ENCODE results near the gene EVPL. TPM values are rescaled to one million over a fixed set of nuclear protein-coding genes. Genes with fewer than 3 reads are reported as not detected.
A peak's percentile ranks its signal among the peaks of the same experiment; 100 is the strongest.

EVPL gene
- polyA plus RNA-seq, 4 donors: 10.7 to 66.4 (median 41.9) TPM

DNA sequence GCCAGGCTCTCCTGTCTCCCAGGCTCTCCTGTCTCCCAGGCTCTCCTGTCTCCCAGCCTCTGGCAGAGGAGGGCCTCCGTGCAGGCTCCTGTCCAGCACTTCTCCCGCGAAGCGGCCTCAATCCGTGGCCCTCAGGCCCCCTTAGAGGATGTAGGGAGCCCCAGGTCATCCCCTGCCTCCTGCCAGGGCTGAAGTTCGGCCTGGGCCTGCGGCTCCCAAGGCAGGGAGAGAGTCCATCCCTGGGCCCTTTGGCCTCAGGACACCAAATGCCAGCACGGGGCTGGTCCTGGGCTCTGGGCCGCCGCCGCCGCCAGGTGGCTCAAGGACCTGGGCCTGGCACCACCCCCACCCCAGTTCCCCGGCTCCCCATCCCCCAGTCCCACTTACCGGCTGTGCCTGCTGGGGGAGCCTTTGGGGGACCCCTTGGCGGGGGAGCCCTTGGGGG lies 370 bp downstream of the EVPL start:
- Histone ChIP-seq H3K27me3 (ENCODE audit: control insufficient read depth in 3 of 3, insufficient read depth in 3 of 3, low read length in 3 of 3) (no peaks in the 10 kb centered on the region), H3K9me3 (ENCODE audit: control insufficient read depth in 2 of 2, insufficient read depth in 1 of 2, low read depth in 1 of 2, low read length in 1 of 2) (no peaks in the 10 kb centered on the region), H3K4me3 (ENCODE audit: low read depth in 1 of 3, low read length in 3 of 3) (peak overlapping the region in 2 of 3 donors; percentile 33 to 69), H3K36me3 (ENCODE audit: control insufficient read depth in 3 of 3, insufficient read depth in 2 of 3, low read depth in 1 of 3, low read length in 3 of 3) (peaks cover 0 to 40% (median 0%) of the 10 kb centered on the region in 3 donors), H3K4me1 (ENCODE audit: control insufficient read depth in 3 of 3, insufficient read depth in 2 of 3, low read depth in 1 of 3, low read length in 2 of 3) (peaks cover 0 to 40% (median 0%) of the 10 kb centered on the region in 3 donors), H3K27ac (ENCODE audit: low read depth in 1 of 3, low read length in 2 of 3) (peak overlapping the region; percentile 34 to 92 (median 84))
- WGBS, 3 donors: 20 to 59% (median 33%) methylated on average over 10 to 15 of the region's 15 CpGs
- no peak for FAIRE-seq
- peak; percentile 58 to 69 for DNase-seq

DNA sequence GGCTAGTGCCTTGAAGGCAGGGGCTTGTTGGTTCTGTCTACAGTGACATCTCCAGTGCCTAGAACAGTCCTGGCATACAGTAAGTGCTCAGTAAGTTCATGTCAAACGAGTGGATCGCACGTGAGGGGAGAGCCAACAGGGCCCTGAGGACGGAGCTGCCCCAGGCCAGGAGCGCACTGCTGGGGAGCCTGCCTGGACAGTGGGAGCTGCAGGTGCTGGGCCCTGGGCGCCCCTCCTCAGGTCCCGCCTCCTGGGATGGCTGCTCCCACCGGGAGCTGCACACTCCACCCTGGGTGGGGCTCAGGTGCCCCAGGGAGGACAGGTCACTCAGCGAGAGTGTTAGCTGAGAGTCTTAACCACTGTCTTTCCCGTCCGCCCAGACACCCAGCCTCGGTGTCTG lies 1.8 kb downstream of the EVPL start:
- WGBS, 3 donors: 70 to 84% (median 78%) methylated on average over 8 to 12 of the region's 12 CpGs
- Histone ChIP-seq H3K27ac (ENCODE audit: low read depth in 1 of 3, low read length in 2 of 3) (no peak overlapping the region), H3K4me3 (ENCODE audit: low read depth in 1 of 3, low read length in 3 of 3) (peak overlapping the region in 1 of 3 donors; percentile 69), H3K36me3 (ENCODE audit: control insufficient read depth in 3 of 3, insufficient read depth in 2 of 3, low read depth in 1 of 3, low read length in 3 of 3) (peaks cover 0 to 49% (median 0%) of the 10 kb centered on the region in 3 donors), H3K9me3 (ENCODE audit: control insufficient read depth in 2 of 2, insufficient read depth in 1 of 2, low read depth in 1 of 2, low read length in 1 of 2) (no peaks in the 10 kb centered on the region), H3K4me1 (ENCODE audit: control insufficient read depth in 3 of 3, insufficient read depth in 2 of 3, low read depth in 1 of 3, low read length in 2 of 3) (peaks cover 0 to 36% (median 0%) of the 10 kb centered on the region in 3 donors), H3K27me3 (ENCODE audit: control insufficient read depth in 3 of 3, insufficient read depth in 3 of 3, low read length in 3 of 3) (no peaks in the 10 kb centered on the region)
- DNase-seq (no peak), FAIRE-seq (no peak)

DNA sequence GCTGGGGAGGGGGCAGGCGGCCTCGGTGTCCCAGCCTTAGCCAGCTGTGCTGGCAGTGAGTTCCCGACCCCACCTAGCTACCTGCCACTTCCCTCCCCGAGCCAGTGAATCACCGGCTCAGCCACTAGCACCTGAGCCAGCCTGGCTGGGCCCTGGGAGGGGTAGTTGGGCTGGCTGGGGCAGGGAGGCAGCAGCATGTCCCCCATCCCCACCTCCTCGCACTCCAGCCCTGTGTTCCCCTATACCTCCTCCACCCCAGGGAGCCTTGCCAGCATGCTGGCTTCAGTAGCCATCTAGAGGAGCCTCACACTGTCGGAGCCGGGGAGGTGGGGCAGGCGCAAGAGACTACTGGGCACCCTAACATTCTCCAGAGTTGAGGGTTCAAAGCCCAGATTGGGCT lies 2.8 kb downstream of the EVPL start:
- no peak overlapping the region for H3K27ac ChIP-seq (ENCODE audit: low read depth in 1 of 3, low read length in 2 of 3)
- FAIRE-seq: no peak
- H3K4me3 ChIP-seq (ENCODE audit: low read depth in 1 of 3, low read length in 3 of 3): no peak overlapping the region
- H3K36me3 ChIP-seq (ENCODE audit: control insufficient read depth in 3 of 3, insufficient read depth in 2 of 3, low read depth in 1 of 3, low read length in 3 of 3): peaks cover 0 to 54% (median 0%) of the 10 kb centered on the region in 3 donors
- no peaks in the 10 kb centered on the region for H3K9me3 ChIP-seq (ENCODE audit: control insufficient read depth in 2 of 2, insufficient read depth in 1 of 2, low read depth in 1 of 2, low read length in 1 of 2)
- peaks cover 0 to 29% (median 0%) of the 10 kb centered on the region in 3 donors for H3K4me1 ChIP-seq (ENCODE audit: control insufficient read depth in 3 of 3, insufficient read depth in 2 of 3, low read depth in 1 of 3, low read length in 2 of 3)
- DNase-seq: no peak
- 65 to 79% (median 74%) methylated on average over 6 to 9 of the region's 9 CpGs for WGBS, 3 donors
- no peaks in the 10 kb centered on the region for H3K27me3 ChIP-seq (ENCODE audit: control insufficient read depth in 3 of 3, insufficient read depth in 3 of 3, low read length in 3 of 3)

GRCh38 chr17:76023900-76024237 lies 3.2 kb downstream of the EVPL start:
- FAIRE-seq: no peak
- peaks cover 0 to 27% (median 0%) of the 10 kb centered on the region in 3 donors for H3K4me1 ChIP-seq (ENCODE audit: control insufficient read depth in 3 of 3, insufficient read depth in 2 of 3, low read depth in 1 of 3, low read length in 2 of 3)
- no peak overlapping the region for H3K4me3 ChIP-seq (ENCODE audit: low read depth in 1 of 3, low read length in 3 of 3)
- 76 to 86% (median 82%) methylated on average over 5 to 9 of the region's 9 CpGs for WGBS, 3 donors
- peaks cover 0 to 59% (median 0%) of the 10 kb centered on the region in 3 donors for H3K36me3 ChIP-seq (ENCODE audit: control insufficient read depth in 3 of 3, insufficient read depth in 2 of 3, low read depth in 1 of 3, low read length in 3 of 3)
- no peaks in the 10 kb centered on the region for H3K27me3 ChIP-seq (ENCODE audit: control insufficient read depth in 3 of 3, insufficient read depth in 3 of 3, low read length in 3 of 3)
- H3K27ac ChIP-seq (ENCODE audit: low read depth in 1 of 3, low read length in 2 of 3): no peak overlapping the region
- no peak for DNase-seq
- no peaks in the 10 kb centered on the region for H3K9me3 ChIP-seq (ENCODE audit: control insufficient read depth in 2 of 2, insufficient read depth in 1 of 2, low read depth in 1 of 2, low read length in 1 of 2)

- 88 to 90% (median 89%) methylated on average over 26 to 28 of the region's 28 CpGs for WGBS, 3 donors
- peaks cover 0 to 21% (median 0%) of the 10 kb centered on the region in 3 donors for H3K4me1 ChIP-seq (ENCODE audit: control insufficient read depth in 3 of 3, insufficient read depth in 2 of 3, low read depth in 1 of 3, low read length in 2 of 3)
- FAIRE-seq: no peak
Measured at GRCh38 chr17:76022973-76023899, 3.9 kb downstream of the EVPL start.

DNA sequence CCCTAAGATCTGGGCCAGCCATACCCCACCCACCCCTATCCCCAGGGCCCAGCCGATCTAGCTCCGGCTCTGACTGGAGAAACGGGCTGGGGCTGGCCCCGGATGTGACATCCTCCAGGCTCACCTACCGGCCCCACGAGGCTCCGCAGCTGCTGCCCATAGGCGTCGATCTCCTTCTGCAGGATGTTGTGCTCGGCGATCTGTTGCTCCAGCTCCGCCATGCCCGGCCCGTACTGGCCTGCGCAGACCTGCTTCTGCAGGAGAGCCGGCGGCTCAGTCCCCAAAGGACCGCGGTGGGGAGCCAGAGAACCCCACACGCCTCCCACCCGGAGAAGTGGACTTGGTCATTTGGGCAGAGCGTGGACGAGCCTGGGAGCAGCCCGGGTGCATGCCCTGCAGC lies 4.8 kb downstream of the EVPL start:
- WGBS, 3 donors: 86 to 92% (median 90%) methylated on average over 23 to 24 of the region's 24 CpGs
- peaks cover 0 to 12% (median 0%) of the 10 kb centered on the region in 3 donors for H3K4me1 ChIP-seq (ENCODE audit: control insufficient read depth in 3 of 3, insufficient read depth in 2 of 3, low read depth in 1 of 3, low read length in 2 of 3)
- H3K9me3 ChIP-seq (ENCODE audit: control insufficient read depth in 2 of 2, insufficient read depth in 1 of 2, low read depth in 1 of 2, low read length in 1 of 2): no peaks in the 10 kb centered on the region
- H3K27ac ChIP-seq (ENCODE audit: low read depth in 1 of 3, low read length in 2 of 3): no peak overlapping the region
- no peak overlapping the region for H3K4me3 ChIP-seq (ENCODE audit: low read depth in 1 of 3, low read length in 3 of 3)
- H3K27me3 ChIP-seq (ENCODE audit: control insufficient read depth in 3 of 3, insufficient read depth in 3 of 3, low read length in 3 of 3): no peaks in the 10 kb centered on the region
- FAIRE-seq (no peak), DNase-seq (no peak)
- peaks cover 0 to 75% (median 7%) of the 10 kb centered on the region in 3 donors for H3K36me3 ChIP-seq (ENCODE audit: control insufficient read depth in 3 of 3, insufficient read depth in 2 of 3, low read depth in 1 of 3, low read length in 3 of 3)

More at GRCh38 chr17:76022973-76023899, 3.9 kb downstream of the EVPL start:
- Histone ChIP-seq H3K27me3 (ENCODE audit: control insufficient read depth in 3 of 3, insufficient read depth in 3 of 3, low read length in 3 of 3) (no peaks in the 10 kb centered on the region), H3K9me3 (ENCODE audit: control insufficient read depth in 2 of 2, insufficient read depth in 1 of 2, low read depth in 1 of 2, low read length in 1 of 2) (no peaks in the 10 kb centered on the region), H3K27ac (ENCODE audit: low read depth in 1 of 3, low read length in 2 of 3) (no peak overlapping the region), H3K36me3 (ENCODE audit: control insufficient read depth in 3 of 3, insufficient read depth in 2 of 3, low read depth in 1 of 3, low read length in 3 of 3) (peaks cover 0 to 65% (median 0%) of the 10 kb centered on the region in 3 donors), H3K4me3 (ENCODE audit: low read depth in 1 of 3, low read length in 3 of 3) (no peak overlapping the region)
- no peak for DNase-seq

- WGBS, 3 donors: 79 to 83% (median 82%) methylated on average over 6 of the region's 6 CpGs
Measured at GRCh38 chr17:76019833-76020467, 7.2 kb downstream of the EVPL start.

DNA sequence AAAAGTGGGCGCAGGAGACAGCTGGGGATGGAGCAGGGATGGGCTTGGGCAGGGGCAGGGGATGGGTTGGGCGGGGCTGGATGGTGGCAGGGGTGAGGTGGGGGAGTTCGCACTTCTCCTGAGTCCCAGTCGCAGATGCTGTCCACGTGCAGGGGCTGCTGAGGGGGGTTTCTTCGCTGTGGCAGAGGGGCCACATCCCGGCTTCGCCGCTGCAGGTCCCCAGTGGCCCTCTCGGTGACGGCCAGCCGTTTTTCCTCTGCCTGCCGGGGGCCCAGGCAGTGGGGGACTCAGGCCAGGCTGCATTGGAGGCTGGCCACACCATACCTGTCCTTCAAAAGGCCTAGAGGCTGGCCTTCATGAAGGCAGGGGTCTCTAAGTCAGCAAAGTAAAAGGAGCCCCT lies 8.3 kb downstream of the EVPL start:
- Histone ChIP-seq H3K4me3 (ENCODE audit: low read depth in 1 of 3, low read length in 3 of 3) (no peak overlapping the region), H3K4me1 (ENCODE audit: control insufficient read depth in 3 of 3, insufficient read depth in 2 of 3, low read depth in 1 of 3, low read length in 2 of 3) (peaks cover 0 to 10% (median 0%) of the 10 kb centered on the region in 3 donors), H3K27me3 (ENCODE audit: control insufficient read depth in 3 of 3, insufficient read depth in 3 of 3, low read length in 3 of 3) (no peaks in the 10 kb centered on the region), H3K27ac (ENCODE audit: low read depth in 1 of 3, low read length in 2 of 3) (no peak overlapping the region), H3K36me3 (ENCODE audit: control insufficient read depth in 3 of 3, insufficient read depth in 2 of 3, low read depth in 1 of 3, low read length in 3 of 3) (peaks cover 0 to 90% (median 7%) of the 10 kb centered on the region in 3 donors), H3K9me3 (ENCODE audit: control insufficient read depth in 2 of 2, insufficient read depth in 1 of 2, low read depth in 1 of 2, low read length in 1 of 2) (no peaks in the 10 kb centered on the region)
- FAIRE-seq (no peak), DNase-seq (no peak)
- WGBS, 3 donors: 89 to 96% (median 91%) methylated on average over 13 of the region's 13 CpGs

More at GRCh38 chr17:76019833-76020467, 7.2 kb downstream of the EVPL start:
- Histone ChIP-seq H3K9me3 (ENCODE audit: control insufficient read depth in 2 of 2, insufficient read depth in 1 of 2, low read depth in 1 of 2, low read length in 1 of 2) (no peaks in the 10 kb centered on the region), H3K27ac (ENCODE audit: low read depth in 1 of 3, low read length in 2 of 3) (no peak overlapping the region), H3K4me3 (ENCODE audit: low read depth in 1 of 3, low read length in 3 of 3) (no peak overlapping the region), H3K4me1 (ENCODE audit: control insufficient read depth in 3 of 3, insufficient read depth in 2 of 3, low read depth in 1 of 3, low read length in 2 of 3) (peaks cover 0 to 12% (median 0%) of the 10 kb centered on the region in 3 donors), H3K27me3 (ENCODE audit: control insufficient read depth in 3 of 3, insufficient read depth in 3 of 3, low read length in 3 of 3) (no peaks in the 10 kb centered on the region), H3K36me3 (ENCODE audit: control insufficient read depth in 3 of 3, insufficient read depth in 2 of 3, low read depth in 1 of 3, low read length in 3 of 3) (peaks cover 0 to 90% (median 7%) of the 10 kb centered on the region in 3 donors)
- FAIRE-seq (peak; percentile 15), DNase-seq (no peak)
